Calu3 (cell line): ENCODE data around the gene RTP3. TPM values are rescaled to one million over a fixed set of nuclear protein-coding genes. Genes with fewer than 3 reads are reported as not detected.
"Not testable (repeated sequence)": the region's sequence is repeated elsewhere in the genome, so short reads cannot be mapped to it uniquely, and the experiment has no call there.

Source experiments
- BruUV-seq: library from RNA; stranded (reverse); fragments of 400-500 nt; replicated peaks from 2 replicates; lab custom pipeline; 2021; lab: Mats Ljungman, UMichigan
- CTCF ChIA-PET: fragments of 300-600 bp; sonication (Branson Sonifier 250); formaldehyde crosslinking; loops from one replicate; lab custom pipeline; 2022; ENCODE audit warnings: antibody characterized with exemption; lab: Charles Lee
- DNase-seq: peaks from one replicate; pipeline ENCODE4 v3.0.0; 2022
- H3K27ac Mint-ChIP-seq: one replicate; pipeline ENCODE4 v1.8.0; 2022; ENCODE audit warnings: mixed read lengths; ENCODE audit not compliant: unreplicated experiment
- H3K27me3 Mint-ChIP-seq: one replicate; pipeline ENCODE4 v1.8.0; 2022; ENCODE audit warnings: mixed read lengths; ENCODE audit not compliant: unreplicated experiment
- H3K36me3 Mint-ChIP-seq: one replicate; pipeline ENCODE4 v1.8.0; 2022; ENCODE audit warnings: mild to moderate bottlenecking, moderate library complexity, mixed read lengths; ENCODE audit not compliant: insufficient read depth, unreplicated experiment
- H3K4me1 Mint-ChIP-seq: one replicate; pipeline ENCODE4 v1.8.0; 2022; ENCODE audit warnings: mild to moderate bottlenecking, low read depth, mixed read lengths; ENCODE audit not compliant: unreplicated experiment
- H3K4me3 Mint-ChIP-seq: one replicate; pipeline ENCODE4 v1.8.0; 2022; ENCODE audit warnings: mild to moderate bottlenecking, low read depth, moderate library complexity, mixed read lengths; ENCODE audit not compliant: unreplicated experiment
- H3K9me3 Mint-ChIP-seq: one replicate; pipeline ENCODE4 v1.8.0; 2022; ENCODE audit warnings: low read depth, mixed read lengths; ENCODE audit not compliant: unreplicated experiment
- intact Hi-C: fragments of 100-400 bp; cut with micrococcal nuclease; formaldehyde crosslinking; loops from one replicate; pipeline ENCODE4 v1.10.0; 2022; ENCODE audit not compliant: unreplicated experiment
- total RNA-seq: library from RNA; stranded (reverse); gene quantifications from 2 replicates; pipeline ENCODE4 v1.2.3, GENCODE V29; 2022
- TF ChIP-seq, protein P1 (sequence below): fragments of 200-600 bp; IDR thresholded peaks from one replicate; pipeline ENCODE4 v1.8.0; 2022; ENCODE audit warnings: antibody characterized with exemption; ENCODE audit not compliant: unreplicated experiment

The RTP3 gene
- total RNA-seq, 1 experiment from 2014 or later: not detected

- intact Hi-C loops: no loop called here
- Mint-ChIP-seq H3K27ac (no peak overlapping the region), H3K27me3 (no peaks in the 10 kb centered on the region), H3K4me3 (no peak overlapping the region), H3K9me3 (no peaks in the 10 kb centered on the region), H3K4me1 (peaks cover 10% of the 10 kb centered on the region), H3K36me3 (peaks cover 9% of the 10 kb centered on the region)
- no peak for DNase-seq
- TF ChIP-seq, protein P1, sequence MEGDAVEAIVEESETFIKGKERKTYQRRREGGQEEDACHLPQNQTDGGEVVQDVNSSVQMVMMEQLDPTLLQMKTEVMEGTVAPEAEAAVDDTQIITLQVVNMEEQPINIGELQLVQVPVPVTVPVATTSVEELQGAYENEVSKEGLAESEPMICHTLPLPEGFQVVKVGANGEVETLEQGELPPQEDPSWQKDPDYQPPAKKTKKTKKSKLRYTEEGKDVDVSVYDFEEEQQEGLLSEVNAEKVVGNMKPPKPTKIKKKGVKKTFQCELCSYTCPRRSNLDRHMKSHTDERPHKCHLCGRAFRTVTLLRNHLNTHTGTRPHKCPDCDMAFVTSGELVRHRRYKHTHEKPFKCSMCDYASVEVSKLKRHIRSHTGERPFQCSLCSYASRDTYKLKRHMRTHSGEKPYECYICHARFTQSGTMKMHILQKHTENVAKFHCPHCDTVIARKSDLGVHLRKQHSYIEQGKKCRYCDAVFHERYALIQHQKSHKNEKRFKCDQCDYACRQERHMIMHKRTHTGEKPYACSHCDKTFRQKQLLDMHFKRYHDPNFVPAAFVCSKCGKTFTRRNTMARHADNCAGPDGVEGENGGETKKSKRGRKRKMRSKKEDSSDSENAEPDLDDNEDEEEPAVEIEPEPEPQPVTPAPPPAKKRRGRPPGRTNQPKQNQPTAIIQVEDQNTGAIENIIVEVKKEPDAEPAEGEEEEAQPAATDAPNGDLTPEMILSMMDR: no peak
- no TSS peak for BruUV-seq
- CTCF ChIA-PET: interaction anchor here (0.7 to 2.0 kb wide), 3 partner anchors 29 to 471 kb away, joined by 3 to 13 read pairs (median 8); no protein-coding TSS in a partner anchor
These were observed 20.0 kb downstream of the RTP3 start for GRCh38 chr3:46517784-46518181.

DNA sequence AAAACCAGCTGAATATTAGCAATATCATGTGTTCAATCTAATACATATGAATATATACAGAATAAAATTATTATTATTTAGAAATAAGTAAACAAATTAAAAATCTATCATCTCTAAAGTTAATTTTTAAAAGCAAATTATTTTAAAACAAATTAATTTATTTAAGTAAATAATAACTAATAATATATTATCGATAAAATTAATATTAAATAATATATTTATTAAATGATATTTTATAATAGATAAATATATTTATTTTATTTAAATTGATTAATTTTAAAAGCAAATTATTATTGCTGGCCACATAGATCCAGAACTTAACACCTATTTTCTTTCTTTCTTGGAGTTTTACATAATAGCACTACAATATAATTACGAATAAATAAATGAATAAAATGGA, 22.2 kb downstream of the RTP3 start:
- CTCF ChIA-PET: no interaction called here
- TF ChIP-seq, protein P1: no peak
- Mint-ChIP-seq H3K9me3 (no peaks in the 10 kb centered on the region), H3K36me3 (peaks cover 9% of the 10 kb centered on the region), H3K4me3 (no peak overlapping the region), H3K27me3 (no peaks in the 10 kb centered on the region), H3K27ac (no peak overlapping the region), H3K4me1 (peaks cover 17% of the 10 kb centered on the region)
- intact Hi-C loops: no loop called here
- no TSS peak for BruUV-seq
- no peak for DNase-seq

GRCh38 chr3:46520531-46520930, 22.8 kb downstream of the RTP3 start:
- no peaks in the 10 kb centered on the region for H3K9me3 Mint-ChIP-seq
- no peak overlapping the region for H3K27ac Mint-ChIP-seq

DNA sequence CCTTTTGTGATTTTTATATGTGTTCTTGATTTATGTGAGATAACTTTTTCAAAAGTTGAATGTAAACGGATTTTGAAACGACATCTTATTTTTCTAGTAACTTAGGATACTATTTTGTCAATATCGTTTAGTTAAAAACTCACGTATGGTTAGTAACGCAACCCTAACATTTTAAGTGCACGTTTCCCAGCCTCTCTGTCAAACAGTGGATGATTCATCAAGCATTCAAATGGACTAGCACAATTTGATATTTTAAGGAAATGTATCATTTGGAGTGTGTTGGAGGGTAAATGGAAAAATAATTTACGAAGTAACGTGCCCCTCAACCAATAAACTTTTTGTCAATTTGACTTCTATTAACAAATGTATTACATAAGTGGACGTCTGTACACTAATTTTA, 23.3 kb downstream of the RTP3 start:
- Mint-ChIP-seq H3K27ac (no peak overlapping the region), H3K36me3 (peaks cover 9% of the 10 kb centered on the region), H3K4me1 (peaks cover 22% of the 10 kb centered on the region), H3K9me3 (no peaks in the 10 kb centered on the region), H3K27me3 (no peaks in the 10 kb centered on the region), H3K4me3 (no peak overlapping the region)
- no peak for DNase-seq
- intact Hi-C loops: no loop called here
- CTCF ChIA-PET: no interaction called here
- TF ChIP-seq, protein P1: no peak
- no TSS peak for BruUV-seq

More at GRCh38 chr3:46520531-46520930, 22.8 kb downstream of the RTP3 start:
- TF ChIP-seq, protein P1: no peak
- no peak overlapping the region for H3K4me3 Mint-ChIP-seq
- BruUV-seq: no TSS peak
- H3K27me3 Mint-ChIP-seq: no peaks in the 10 kb centered on the region
- intact Hi-C loops: no loop called here
- peaks cover 22% of the 10 kb centered on the region for H3K4me1 Mint-ChIP-seq
- CTCF ChIA-PET: no interaction called here
- peaks cover 9% of the 10 kb centered on the region for H3K36me3 Mint-ChIP-seq
- no peak for DNase-seq

- BruUV-seq, H3K36me3 Mint-ChIP-seq, H3K27me3 Mint-ChIP-seq, H3K27ac Mint-ChIP-seq, H3K4me3 Mint-ChIP-seq, CTCF ChIA-PET, intact Hi-C loops, DNase-seq, H3K9me3 Mint-ChIP-seq: not testable (repeated sequence)
- peaks cover 12% of the 10 kb centered on the region for H3K4me1 Mint-ChIP-seq
These were observed 24.4 kb downstream of the RTP3 start for GRCh38 chr3:46522201-46522600.
